Ishikawa (cell line): ENCODE measurements around the gene ADIPOR1.

Experiments
- CEBPB ChIP-seq: IDR thresholded peaks from 2 replicates; pipeline ENCODE4 v1.6.1; 2012
- CREB1 ChIP-seq: IDR thresholded peaks from 2 replicates; pipeline ENCODE4 v1.6.1; 2012; ENCODE audit warnings: low read depth
- EGR1 ChIP-seq: IDR thresholded peaks from 2 replicates; pipeline ENCODE4 v1.6.1; 2012
- EP300 ChIP-seq: IDR thresholded peaks from 2 replicates; pipeline ENCODE4 v1.6.1; 2012; ENCODE audit warnings: borderline replicate concordance
- FOXM1 ChIP-seq: IDR thresholded peaks from 2 replicates; pipeline ENCODE4 v1.6.1; 2012; ENCODE audit warnings: low read depth, borderline replicate concordance
- NFIC ChIP-seq: IDR thresholded peaks from 2 replicates; pipeline ENCODE4 v1.6.1; 2012
- RAD21 ChIP-seq: IDR thresholded peaks from 2 replicates; pipeline ENCODE4 v1.6.1; 2012; ENCODE audit warnings: low read depth
- TAF1 ChIP-seq: IDR thresholded peaks from 2 replicates; pipeline ENCODE4 v1.6.1; 2012; ENCODE audit warnings: low read depth, mild to moderate bottlenecking
- TCF12 ChIP-seq: IDR thresholded peaks from 2 replicates; pipeline ENCODE4 v1.6.1; 2012; ENCODE audit warnings: low read depth
- TEAD4 ChIP-seq: IDR thresholded peaks from 2 replicates; pipeline ENCODE4 v1.6.1; 2012
- YY1 ChIP-seq: IDR thresholded peaks from 2 replicates; pipeline ENCODE4 v1.6.1; 2012; ENCODE audit warnings: low read depth
- ZBTB7A ChIP-seq: IDR thresholded peaks from 2 replicates; pipeline ENCODE4 v1.6.1; 2012; ENCODE audit warnings: low read depth
- TF ChIP-seq, protein P1 (sequence below): IDR thresholded peaks from 2 replicates; pipeline ENCODE4 v1.6.1; 2012
- TF ChIP-seq, protein P2 (sequence below): IDR thresholded peaks from 2 replicates; pipeline ENCODE4 v1.6.1; 2012; ENCODE audit warnings: low read depth, mild to moderate bottlenecking
- TF ChIP-seq, protein P3 (sequence below): IDR thresholded peaks from 2 replicates; pipeline ENCODE4 v1.6.1; 2012

Gene ADIPOR1

DNA sequence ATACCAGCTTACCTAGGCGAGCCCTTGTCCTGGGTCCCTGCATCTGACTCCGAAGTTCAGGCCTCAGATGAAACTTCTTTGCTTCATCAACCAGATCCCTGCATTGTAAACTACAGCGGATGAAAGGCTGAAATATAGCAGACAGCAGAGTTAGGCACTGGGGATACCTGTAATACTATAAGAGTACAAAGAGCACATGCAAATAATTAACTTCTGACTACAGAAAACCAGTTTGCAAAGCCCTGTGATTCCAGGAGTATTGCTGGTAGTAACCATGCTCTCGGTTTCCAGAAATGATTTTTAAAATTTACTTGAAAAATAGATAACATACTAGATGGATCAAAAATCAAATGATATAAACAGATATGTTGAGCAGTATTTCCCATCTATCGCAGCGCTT, 49.1 kb downstream of the ADIPOR1 start:
- TF ChIP-seq TEAD4, result no peak

DNA sequence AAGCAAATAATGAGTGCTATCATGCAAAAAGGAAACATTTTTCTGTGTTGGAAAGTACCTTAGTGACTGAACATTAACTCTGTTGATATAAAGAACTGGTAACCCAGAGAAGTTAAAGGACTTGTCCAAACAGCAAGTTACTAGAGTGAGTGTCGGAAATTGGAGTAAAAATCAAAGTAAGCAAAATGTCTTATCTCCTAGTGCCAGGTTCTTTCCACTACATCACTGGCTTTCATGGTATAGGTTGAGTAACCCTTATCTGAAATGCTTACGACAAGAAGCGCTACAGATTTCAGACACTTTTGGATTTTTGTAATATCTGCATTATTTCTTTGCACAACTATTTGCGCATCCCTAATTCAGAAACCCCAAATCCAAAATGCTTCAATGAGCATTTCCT, 52.8 kb downstream of the ADIPOR1 start:
- no peak for TF ChIP-seq EGR1
- TF ChIP-seq TEAD4, result no peak
- TF ChIP-seq TCF12, result no peak

DNA sequence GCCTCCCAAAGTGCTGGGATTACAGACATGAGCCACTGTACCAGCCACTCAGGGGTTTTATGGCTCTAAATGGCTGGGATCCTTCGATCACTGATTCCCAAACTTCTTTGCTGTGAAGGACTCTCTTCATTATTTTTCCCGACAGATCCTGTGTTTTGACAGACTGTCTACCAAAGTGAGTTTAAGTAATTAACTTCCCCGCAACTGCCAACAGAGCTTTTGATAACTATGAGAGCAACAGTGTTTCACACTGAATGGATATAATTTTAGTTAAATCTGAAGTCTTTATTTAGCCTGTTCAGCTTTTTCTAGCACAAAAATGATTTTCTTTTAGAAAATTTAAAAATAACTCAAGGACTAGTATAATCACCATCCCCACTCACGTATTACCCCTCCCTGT, 56.6 kb downstream of the ADIPOR1 start:
- no peak for TF ChIP-seq TCF12
- no peak for TF ChIP-seq EGR1
- no peak for TF ChIP-seq TEAD4
- no peak for TF ChIP-seq FOXM1
- TF ChIP-seq, protein P1, sequence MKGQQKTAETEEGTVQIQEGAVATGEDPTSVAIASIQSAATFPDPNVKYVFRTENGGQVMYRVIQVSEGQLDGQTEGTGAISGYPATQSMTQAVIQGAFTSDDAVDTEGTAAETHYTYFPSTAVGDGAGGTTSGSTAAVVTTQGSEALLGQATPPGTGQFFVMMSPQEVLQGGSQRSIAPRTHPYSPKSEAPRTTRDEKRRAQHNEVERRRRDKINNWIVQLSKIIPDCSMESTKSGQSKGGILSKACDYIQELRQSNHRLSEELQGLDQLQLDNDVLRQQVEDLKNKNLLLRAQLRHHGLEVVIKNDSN, result no peak
- TF ChIP-seq TAF1, result no peak
- TF ChIP-seq CEBPB, result no peak
- TF ChIP-seq, protein P2, sequence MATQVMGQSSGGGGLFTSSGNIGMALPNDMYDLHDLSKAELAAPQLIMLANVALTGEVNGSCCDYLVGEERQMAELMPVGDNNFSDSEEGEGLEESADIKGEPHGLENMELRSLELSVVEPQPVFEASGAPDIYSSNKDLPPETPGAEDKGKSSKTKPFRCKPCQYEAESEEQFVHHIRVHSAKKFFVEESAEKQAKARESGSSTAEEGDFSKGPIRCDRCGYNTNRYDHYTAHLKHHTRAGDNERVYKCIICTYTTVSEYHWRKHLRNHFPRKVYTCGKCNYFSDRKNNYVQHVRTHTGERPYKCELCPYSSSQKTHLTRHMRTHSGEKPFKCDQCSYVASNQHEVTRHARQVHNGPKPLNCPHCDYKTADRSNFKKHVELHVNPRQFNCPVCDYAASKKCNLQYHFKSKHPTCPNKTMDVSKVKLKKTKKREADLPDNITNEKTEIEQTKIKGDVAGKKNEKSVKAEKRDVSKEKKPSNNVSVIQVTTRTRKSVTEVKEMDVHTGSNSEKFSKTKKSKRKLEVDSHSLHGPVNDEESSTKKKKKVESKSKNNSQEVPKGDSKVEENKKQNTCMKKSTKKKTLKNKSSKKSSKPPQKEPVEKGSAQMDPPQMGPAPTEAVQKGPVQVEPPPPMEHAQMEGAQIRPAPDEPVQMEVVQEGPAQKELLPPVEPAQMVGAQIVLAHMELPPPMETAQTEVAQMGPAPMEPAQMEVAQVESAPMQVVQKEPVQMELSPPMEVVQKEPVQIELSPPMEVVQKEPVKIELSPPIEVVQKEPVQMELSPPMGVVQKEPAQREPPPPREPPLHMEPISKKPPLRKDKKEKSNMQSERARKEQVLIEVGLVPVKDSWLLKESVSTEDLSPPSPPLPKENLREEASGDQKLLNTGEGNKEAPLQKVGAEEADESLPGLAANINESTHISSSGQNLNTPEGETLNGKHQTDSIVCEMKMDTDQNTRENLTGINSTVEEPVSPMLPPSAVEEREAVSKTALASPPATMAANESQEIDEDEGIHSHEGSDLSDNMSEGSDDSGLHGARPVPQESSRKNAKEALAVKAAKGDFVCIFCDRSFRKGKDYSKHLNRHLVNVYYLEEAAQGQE, result no peak
- TF ChIP-seq CREB1, result no peak
- no peak for TF ChIP-seq RAD21
- TF ChIP-seq, protein P3, sequence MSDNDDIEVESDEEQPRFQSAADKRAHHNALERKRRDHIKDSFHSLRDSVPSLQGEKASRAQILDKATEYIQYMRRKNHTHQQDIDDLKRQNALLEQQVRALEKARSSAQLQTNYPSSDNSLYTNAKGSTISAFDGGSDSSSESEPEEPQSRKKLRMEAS, result no peak
- no peak for TF ChIP-seq NFIC
- TF ChIP-seq EP300, result no peak
- no peak for TF ChIP-seq YY1
- no peak for TF ChIP-seq ZBTB7A

DNA sequence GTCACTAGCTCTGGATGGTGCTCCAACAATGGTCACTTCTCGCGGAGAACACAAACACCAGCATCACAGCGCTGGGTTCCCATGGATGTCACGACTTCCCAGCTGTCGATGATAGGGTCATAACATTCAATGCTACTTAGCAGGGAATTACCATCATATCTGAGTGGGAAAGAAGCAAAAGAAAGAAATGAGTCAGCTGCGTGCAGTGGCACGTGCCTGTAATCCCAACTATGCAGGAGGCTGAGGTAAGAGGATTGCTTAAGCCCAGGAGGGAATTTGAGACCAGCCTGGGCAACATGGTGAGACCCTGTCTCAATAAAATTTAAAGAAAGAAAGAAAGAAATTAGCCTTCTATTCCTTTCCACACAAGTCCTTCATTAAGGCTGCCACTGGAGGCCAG, 65.6 kb downstream of the ADIPOR1 start:
- TF ChIP-seq RAD21 (no peak), CEBPB (no peak), TEAD4 (no peak), EGR1 (no peak), CREB1 (no peak), TAF1 (no peak), YY1 (no peak), EP300 (no peak), ZBTB7A (no peak), FOXM1 (no peak), NFIC (no peak)
- TF ChIP-seq, protein P1, result no peak
- TF ChIP-seq, protein P3, result no peak
- TF ChIP-seq, protein P2, result no peak
